Epithelial cell of esophagus (primary cell): ENCODE data around the gene RAB20.
A peak's percentile ranks its signal among the peaks of the same experiment; 100 is the strongest.
"Not testable (repeated sequence)": the region's sequence is repeated elsewhere in the genome, so short reads cannot be mapped to it uniquely, and the experiment has no call there.

Experiments
- DNase-seq: peaks from one replicate; pipeline ENCODE4 v3.0.0; 2010; ENCODE audit warnings: low read depth
- H3K4me3 ChIP-seq: 2 replicates; pipeline ENCODE4 v1.5.1; 2011; ENCODE audit warnings: mild to moderate bottlenecking, low read length, control low read depth
- CTCF ChIP-seq: IDR thresholded peaks from 2 replicates; pipeline ENCODE4 v1.5.1; 2011; ENCODE audit warnings: low read depth, mild to moderate bottlenecking, low read length, control low read depth, inconsistent platforms; ENCODE audit not compliant: insufficient read depth; ENCODE audit errors: missing control alignments

Gene RAB20

GRCh38 chr13:110561344-110562035, at the start of gene RAB20:
Gene RAB20 (minus strand): TSS chr13:110561722. CDS start chr13:110561519, 203 bp downstream.
- TF ChIP-seq CTCF = no peak
- peak within 1 kb of the TSS; percentile 75 for H3K4me3 ChIP-seq
- peak; percentile 75 for DNase-seq

GRCh38 chr13:110610955-110611595, 49.6 kb upstream of the RAB20 start:
- DNase-seq = no peak
- no peak for TF ChIP-seq CTCF
- H3K4me3 ChIP-seq = no peak overlapping the region

- TF ChIP-seq CTCF = no peak
- DNase-seq = no peak
- no peak overlapping the region for H3K4me3 ChIP-seq
Measured at GRCh38 chr13:110607675-110608224, 46.2 kb upstream of the RAB20 start.

GRCh38 chr13:110606281-110606680, 44.8 kb upstream of the RAB20 start:
- DNase-seq, H3K4me3 ChIP-seq: not testable (repeated sequence)

- no peak for DNase-seq
Measured at GRCh38 chr13:110605132-110605531, 43.6 kb upstream of the RAB20 start.

GRCh38 chr13:110600980-110601379, 39.5 kb upstream of the RAB20 start:
- no peak for TF ChIP-seq CTCF
- H3K4me3 ChIP-seq = no peak overlapping the region
- no peak for DNase-seq

More at GRCh38 chr13:110605132-110605531, 43.6 kb upstream of the RAB20 start:
- no peak for TF ChIP-seq CTCF
- no peak overlapping the region for H3K4me3 ChIP-seq

GRCh38 chr13:110600261-110600819, 38.8 kb upstream of the RAB20 start:
- no peak overlapping the region for H3K4me3 ChIP-seq
- TF ChIP-seq CTCF = no peak
- DNase-seq = no peak
